ENCODE results near the gene DMBT1.

DMBT1 gene

DNA sequence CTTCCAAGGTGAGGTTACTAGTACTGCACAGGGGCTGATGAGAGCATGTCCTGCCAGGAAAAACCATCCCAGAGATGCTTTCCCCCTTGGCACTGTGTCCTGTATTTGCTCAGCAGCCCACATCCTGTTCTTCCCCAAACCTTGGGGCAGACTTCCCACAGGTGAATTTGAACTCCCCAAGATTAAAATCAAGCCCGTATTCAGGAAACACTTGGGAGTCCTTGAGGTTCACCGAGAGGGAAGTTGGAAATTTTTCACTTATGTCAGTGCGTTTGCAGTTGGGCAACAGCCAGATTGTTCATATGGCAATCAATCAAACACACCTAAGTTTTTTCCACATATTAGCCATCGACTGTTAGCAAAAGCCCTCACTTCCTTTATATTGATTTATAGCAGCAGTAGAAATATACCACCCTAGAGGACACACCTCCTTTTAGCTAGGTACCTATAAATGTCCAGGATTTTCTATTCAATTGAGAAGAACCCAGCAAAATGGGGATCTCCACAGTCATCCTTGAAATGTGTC is at the start of gene DMBT1:
DMBT1 (plus strand) TSS at position 476 of the 526 bp plus-strand sequence; CDS start at position 493, 17 bp downstream.
- DNase-seq = no peak

DNA sequence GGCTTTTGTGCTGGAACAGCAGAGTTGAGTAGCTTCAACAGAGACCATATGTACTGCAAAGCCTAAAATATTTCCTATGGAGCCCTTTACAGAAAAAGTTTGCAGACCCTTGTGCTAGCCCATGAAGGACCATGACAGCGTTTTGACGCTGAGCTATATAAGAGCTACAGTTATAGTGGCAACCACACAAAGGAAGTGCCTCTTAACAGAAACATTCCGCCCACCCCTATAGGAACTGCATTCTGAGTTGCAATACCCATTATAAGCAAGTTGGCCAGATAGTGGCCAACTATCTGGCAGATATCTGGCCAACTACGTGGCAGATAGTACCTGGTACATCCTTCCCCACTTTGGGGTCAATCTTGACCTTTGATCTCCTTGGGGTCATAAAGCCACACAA is 47.5 kb upstream of the DMBT1 start:
- no peak for DNase-seq

DNA sequence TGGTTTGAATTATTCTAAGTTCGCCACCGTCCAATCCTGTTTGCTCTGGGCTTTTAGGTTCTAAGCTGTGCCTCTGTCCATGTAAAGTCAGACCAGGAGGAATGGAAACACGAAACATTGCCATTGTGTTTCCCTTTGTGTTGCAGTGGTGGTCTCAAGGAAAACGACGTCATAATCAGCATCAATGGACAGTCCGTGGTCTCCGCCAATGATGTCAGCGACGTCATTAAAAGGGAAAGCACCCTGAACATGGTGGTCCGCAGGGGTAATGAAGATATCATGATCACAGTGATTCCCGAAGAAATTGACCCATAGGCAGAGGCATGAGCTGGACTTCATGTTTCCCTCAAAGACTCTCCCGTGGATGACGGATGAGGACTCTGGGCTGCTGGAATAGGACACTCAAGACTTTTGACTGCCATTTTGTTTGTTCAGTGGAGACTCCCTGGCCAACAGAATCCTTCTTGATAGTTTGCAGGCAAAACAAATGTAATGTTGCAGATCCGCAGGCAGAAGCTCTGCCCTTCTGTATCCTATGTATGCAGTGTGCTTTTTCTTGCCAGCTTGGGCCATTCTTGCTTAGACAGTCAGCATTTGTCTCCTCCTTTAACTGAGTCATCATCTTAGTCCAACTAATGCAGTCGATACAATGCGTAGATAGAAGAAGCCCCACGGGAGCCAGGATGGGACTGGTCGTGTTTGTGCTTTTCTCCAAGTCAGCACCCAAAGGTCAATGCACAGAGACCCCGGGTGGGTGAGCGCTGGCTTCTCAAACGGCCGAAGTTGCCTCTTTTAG is 46.3 kb upstream of the DMBT1 start:
- DNase-seq = no peak

DNA sequence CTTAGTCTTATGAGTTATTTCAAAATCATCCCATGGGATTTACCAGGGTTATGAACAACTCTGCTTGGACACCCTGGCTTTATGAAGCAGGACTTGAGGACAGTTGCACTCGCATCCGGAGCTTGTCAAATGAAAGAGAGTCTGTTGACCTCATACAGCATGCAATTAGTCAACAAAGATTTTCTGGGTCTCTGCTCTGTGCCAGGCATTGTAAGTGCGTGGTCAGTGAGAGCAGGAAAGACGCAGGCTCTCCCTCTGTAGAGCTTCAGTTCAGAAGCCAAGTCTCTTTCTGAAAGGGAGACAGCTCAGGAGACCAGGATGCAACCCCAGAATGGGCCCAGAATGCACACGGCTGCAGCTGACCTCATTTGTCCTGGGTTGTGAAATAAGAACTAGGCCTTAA is 45.5 kb upstream of the DMBT1 start:
- no peak for DNase-seq

DNA sequence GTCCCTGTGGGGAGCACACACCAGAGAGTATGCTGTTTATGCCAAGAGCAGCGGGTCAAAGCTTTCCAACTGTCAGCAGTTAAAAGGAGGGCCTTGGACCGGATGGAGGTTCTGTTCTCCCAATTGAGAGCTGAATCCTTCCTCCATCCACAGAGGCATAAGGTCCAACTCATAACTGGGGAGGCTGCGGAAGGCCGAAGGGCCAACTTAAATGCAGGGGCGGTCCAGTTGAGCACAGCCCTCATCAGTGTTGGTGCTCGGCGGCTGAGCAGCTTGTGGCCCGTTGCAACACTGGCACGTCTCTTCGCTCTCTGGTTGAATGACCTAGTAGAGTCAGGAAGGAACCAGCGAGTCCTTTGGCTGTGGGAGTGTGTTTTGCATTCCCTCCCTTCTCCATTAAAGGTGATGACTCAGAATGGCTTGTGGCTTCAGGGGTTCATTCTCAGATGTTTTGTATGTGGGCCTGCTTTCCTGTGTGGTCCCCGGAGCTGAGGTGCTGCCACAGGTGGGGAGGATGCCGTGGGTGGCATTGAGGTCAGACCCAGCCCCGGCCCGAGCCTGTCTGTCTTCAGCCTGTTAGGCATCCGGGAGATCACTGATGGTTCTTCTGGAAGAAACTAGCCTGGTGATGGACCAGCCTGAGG is 44.8 kb upstream of the DMBT1 start:
- DNase-seq = peak; percentile 64

DNA sequence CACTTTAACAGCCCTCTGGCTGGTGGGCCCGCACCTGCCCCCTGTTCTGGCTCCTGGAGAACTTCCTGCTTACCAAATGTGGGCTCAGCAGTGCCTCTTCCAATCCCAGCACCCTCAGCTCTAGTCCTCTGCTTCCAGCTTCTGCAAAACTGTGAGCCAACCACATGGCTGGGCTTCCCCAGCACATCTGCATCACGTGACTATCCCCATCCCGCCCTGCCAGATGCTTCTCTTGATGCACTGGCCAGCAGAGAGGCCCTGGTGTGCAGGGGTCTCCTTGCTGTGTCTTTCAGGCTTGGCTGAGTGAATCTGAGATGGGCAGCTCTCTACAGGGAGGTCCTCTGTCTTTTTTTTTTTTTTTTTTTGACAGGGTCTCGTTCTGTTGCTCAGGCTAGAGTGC is 43.8 kb upstream of the DMBT1 start:
- no peak for DNase-seq

DNA sequence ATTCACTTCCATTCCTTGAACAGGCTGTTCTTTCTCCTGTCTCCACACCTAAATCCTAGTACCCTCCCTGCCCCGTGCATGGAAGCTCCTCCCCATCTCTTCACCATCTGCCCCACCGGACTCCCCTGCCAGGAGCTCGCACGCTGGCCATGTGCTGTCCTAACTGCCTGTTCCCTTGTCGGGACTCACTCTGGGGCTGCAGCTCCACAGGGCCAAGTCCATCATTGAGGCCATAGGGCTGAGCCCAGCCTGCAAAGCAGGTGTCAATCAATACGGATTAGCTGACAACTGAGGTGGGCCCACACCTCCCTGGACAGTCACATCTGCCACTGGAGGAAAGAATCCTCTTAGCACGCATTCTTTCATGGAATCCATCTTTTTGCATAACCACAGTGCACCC is 41.4 kb upstream of the DMBT1 start:
- DNase-seq = no peak

DNA sequence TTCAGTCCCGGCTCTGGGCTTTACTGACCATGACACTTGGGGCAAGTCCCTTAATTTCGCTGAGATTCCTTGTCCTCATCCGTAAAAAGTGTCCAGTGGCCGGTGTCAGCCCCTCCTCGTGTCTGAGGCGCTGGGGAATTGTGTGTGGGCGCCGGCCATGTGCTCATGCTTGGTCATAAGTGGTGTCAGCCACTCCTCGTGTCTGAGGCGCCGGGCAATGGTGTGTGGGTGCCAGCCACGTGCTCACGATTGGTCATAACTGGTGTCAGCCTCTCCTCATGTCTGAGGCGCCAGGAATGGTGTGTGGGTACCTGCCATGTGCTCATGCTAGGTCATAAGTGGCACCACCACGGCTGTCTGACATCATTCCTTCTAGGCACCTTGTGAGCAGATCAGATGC is 40.7 kb upstream of the DMBT1 start:
- no peak for DNase-seq

DNA sequence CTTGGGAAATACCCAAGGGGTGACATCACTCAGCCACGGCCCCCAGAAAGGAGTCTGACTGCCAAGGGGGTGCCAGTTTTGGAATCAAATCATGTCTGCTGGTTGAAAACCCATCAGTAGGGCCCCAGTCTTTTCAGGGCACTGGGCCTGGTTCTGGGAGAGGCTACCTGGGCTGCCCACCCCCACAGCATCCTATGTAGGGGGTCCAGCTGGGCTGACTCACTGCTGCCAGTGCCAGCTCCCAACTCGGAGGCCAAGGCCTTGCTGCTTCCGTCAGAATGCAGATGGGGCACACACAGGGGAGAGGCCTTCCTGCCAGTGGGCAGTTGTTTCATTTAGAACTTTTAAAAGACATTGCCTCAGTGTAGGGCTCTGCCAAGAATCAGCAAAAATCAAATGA is 39.5 kb upstream of the DMBT1 start:
- DNase-seq = no peak

DNA sequence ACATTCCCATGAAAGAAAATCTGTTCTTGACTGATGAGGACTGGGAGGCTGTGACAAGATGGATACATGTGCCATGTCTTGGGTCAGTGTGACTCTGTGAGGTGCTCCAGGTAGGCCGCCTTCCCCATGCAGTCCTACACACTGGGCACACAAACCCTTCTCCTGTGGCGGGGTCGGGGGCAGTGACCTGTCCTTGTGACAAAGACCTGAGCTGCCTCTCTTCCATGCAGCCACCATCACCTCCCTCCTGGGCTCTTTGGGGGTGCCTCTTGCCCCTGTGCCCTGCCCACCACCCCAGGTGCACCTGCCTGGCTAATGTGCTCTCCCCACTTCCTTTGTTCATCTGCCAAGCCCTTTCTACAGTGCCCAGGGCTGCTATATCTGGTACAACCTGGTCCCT is 35.7 kb upstream of the DMBT1 start:
- no peak for DNase-seq

DNA sequence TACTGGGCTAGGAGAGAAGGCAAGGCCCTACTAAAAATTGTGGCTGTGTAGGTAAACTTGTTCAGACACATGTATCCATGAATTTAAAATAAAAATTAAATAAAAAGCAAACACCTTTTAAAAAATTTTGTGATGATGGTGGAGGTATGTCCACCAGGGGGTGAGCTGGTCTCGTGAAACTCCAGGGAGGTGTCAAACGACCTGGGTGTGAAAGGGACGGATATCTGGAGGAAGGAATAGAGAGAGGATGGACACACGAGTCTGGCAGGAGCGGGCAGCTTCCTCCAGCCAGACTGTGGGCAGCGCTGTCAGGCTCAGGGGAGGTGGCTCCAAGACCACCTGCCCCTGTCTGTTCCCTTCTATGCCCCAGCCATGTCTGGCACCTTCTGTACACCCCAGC is 34.8 kb upstream of the DMBT1 start:
- peak; percentile 45 for DNase-seq

DNA sequence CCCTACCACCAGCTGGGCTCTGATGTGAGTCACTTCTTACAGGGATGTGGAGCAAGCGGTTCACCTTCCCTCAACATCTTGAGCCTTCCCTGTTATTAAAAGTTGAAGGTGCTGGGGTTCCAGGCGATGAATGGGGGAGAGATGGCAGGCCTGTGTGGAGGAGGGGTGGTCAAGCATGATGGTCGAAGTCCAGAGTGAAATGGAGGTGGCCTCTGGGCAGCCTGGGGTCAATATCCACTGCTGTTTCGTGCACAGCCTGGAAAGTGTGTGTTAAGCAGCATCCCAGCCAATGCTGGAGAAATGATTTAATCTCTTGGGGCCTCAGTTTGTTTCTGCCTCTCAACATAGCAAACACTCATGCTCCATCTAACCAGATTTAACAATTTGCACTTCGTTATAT is 33.7 kb upstream of the DMBT1 start:
- no peak for DNase-seq

DNA sequence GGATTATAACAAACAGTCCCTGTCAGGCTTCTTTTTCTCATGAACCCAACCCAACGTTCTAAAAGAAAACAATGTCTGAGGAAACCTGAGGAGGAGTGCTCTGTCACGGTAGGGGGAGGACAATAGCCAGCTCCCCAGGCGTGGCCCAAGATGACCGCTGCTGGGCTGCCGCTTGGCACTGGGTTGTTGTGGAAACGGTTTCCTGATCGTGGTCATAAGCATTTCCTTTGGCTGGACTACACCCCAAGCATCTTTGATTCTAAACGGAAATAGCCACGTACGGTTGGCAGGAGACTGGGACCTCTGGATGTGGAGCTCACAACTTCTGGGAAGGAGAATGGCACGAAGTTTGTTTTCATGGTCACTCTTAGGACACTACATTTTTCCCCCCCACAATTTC is 30.4 kb upstream of the DMBT1 start:
- no peak for DNase-seq

DNA sequence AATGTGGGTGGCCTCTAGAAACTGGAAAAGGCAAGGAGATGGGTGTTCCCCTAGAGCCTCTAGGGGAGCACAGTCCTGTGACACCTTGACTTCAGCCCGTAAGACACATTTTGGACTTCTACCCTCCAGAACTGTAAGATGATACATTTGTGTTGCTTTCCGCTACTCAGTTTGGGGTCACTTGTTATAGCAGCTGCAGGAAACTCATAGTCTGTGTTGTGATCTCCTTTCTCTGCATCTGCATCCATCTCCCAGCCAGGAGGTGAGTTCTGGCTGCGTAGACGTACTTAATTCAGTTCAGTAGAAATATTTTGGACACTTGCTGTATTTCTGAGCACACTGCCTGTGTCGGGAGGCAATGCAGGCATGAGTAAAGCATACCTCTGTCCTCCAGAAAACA is 29.3 kb upstream of the DMBT1 start:
- DNase-seq = no peak

DNA sequence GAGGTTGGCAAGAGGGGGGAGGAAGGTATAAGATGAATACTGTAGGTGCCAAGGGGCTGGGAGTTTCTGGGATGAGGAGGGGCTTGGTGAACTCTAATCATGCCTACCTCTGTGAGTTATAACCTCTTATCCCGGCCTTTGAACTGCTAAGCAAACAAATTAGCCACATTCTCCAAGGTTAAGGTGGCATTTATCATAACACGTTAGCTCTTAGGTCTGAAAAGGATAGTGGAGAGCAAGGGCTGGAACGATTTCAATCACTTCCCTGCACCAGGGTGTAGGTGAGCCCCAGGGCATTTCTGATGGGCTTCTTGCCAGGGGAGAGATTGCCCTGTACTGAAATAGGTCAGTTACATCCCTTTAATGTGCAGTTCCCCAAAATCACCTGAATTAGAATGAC is 28.6 kb upstream of the DMBT1 start:
- no peak for DNase-seq

DNA sequence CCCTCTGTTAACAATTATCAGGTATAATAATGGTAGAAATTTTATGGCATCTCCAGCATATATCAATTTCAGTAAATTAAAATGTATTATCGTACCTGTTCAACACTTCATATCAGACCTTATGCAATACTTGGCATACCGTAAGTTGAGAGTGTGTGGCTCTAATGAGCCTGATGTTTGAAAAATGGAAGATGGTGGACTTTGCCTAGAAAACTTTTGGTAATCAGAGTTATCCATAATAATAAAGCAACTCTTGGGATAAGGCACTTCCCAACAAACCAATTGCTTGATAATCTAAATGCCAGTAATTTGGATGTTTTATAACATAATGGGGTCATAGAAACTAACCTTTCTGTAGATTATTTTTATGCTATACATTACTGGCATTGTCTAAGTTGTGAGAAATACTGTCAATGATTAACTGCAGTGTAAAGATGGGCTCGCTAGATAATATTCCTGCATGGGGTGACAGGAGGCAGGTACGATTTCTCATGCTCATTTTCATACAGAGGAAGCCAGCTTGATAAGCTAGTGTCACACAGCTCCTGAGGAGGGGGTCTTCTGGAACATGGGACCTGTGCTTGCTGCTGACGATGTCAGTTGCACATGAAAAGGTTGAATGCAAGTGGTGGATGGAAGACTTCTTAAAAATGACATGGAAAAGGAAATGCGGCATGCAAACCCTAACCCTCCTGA is 27.8 kb upstream of the DMBT1 start:
- DNase-seq = no peak

DNA sequence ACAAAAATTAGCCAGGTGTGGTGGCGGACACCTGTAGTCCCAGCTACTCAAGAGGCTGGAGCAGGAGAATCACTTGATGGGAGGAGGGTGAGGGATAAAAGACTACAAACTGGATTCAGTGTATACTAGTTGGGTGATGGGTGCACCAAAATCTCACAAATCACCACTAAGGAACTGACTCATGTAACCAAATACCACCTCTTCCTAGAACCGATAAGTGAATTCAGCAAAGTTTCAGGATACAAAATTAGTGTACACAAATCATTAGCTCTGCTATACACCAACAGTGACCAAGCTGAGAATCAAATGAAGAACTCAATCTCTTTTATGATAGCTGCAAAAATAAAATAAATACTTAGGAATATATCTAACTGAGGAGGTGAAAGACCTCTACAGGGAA is 23.0 kb upstream of the DMBT1 start:
- no peak for DNase-seq

DNA sequence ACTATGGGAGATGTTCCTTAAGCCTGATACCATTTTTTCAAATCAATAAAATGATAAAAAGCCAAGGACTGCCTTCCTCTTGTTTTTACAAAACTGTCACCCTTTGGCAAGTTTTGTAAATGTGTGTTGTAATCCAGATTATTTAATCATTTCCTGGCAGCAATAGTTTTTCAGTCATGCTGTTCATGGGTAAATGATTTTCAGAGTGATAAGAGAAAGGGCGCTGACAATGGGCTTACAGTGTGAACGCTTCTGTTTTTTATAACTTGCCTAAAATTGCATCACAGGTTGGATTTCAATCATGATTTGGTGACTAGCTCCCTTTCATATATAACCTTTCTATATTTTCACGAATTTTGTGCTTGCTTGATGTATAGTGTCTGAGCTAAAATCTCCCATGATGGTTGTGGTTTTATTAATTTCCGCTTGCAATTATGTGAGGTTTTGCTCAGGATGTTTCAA is 19.0 kb upstream of the DMBT1 start:
- peak; percentile 34 for DNase-seq

DNA sequence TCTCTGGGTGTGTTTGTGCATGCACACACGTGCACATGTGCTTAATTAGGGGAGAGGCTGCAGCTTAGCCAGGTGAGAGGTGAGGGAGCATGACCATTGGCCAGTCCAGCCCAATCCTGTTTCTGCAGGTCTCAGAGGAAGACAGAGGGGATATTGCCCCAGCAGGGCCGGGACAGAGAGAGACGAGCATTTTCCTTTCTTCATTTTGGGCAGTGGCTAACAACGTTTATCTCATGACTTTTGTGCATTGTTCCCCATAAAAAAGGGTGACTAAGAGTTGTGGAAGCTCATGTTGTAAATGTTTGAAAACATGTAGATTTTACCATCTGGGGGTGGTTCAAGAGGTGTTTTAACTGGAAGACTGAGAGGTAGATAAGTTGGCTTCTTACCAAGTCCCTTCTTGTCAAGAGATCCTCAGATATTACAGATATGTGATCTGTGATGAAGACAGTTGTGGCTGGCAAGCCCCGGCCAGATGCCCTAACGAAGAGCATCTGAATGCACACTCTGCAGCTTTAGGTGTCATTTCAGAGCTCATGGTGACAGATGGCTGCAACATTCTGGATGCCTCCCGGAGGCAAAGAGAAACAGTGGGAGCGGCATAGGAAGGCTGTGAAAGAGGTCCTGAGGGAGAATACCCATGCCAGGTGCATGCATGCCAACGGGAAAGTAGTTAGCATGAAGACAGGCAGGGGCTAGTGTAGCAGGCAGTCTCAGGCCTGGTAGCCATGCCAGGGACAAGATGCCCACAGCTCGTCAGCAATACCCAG is 16.7 kb upstream of the DMBT1 start:
- no peak for DNase-seq

DNA sequence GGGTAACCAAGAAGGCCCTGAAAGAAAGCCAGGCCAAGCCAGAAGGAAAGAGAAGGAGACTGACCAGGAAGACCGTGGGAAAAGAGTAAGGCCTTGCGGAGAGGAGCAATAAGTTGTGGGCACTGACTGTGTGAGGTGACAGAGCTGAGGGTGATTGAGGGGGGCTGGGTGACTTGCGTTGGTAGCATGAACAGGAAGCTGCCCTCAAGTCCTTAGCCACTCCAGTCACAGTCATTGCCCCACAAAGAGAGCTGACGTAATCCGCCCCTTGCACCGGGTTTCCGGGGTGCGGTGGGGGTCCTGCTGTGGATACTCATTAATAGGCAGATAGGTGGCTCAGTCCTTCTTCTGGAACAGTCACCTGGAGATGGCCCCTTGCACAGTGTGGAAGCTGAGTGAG is 16.1 kb upstream of the DMBT1 start:
- DNase-seq = peak; percentile 52

DNA sequence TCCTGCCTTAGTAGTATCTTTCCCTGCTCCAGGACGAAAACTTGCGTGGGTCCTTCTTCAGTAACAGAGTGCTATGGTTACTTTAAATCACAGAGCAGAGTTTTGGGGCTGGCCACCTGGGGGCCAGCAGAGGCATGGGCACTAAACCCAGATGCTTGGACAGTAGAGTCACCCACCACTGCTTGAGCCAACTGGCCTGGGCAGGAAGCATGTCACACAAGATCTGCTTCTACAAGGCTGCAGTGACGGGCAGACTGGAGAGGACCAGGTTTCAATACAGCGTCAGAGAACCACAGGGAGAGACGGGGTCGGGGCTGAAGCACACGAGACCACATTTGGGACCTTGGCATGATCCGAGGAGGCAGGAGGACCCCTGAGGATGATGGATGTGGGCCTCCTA is 14.3 kb upstream of the DMBT1 start:
- no peak for DNase-seq

DNA sequence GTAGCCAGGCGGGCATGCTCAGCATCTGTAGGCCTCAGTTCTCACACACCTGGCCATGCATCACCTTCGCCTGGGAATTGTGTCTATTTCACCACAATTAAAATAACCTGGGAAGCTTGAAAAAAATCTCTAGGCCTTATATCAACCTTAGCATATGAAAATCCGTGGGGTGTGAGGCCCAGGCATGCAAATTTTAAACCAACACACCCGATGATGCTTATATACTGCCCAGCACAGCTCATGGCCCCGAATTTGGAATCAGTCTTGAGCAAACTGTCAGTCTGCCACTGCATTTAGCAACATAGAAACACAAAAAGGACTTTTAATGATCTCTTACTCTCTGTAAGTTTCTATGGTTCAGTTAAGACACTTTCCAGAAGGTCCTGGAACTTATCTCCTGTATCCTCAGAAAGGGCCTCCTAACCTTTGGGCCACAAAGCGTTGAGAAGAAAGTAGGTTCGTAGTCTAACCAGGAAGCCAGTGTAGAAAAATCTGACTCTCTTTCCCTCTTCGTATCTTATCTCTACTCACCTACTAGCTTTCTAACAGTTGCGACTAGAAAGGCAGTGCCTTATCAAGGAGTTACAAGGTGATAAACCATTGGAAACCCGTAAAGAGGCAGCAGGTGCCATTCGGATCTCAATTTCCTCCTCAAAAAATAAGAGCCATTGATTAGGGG is 12.0 kb upstream of the DMBT1 start:
- DNase-seq = no peak

Measured in CD4-positive, alpha-beta T cell treated with Interleukin-10 for 1 hour (primary cell).